Mesendoderm (in vitro differentiated cells): ENCODE results near the gene ANKRD44.
"Not testable (repeated sequence)": the region's sequence is repeated elsewhere in the genome, so short reads cannot be mapped to it uniquely, and the experiment has no call there.

Experiments used
- DNase-seq: peaks from one replicate; pipeline ENCODE4 v3.0.0; 2013
- H2AK5ac ChIP-seq: 2 replicates; pipeline ENCODE4 v1.6.1; 2013; ENCODE audit warnings: low read length, inconsistent platforms
- H2BK120ac ChIP-seq: 2 replicates; pipeline ENCODE4 v1.6.1; 2013; ENCODE audit warnings: low read depth, mild to moderate bottlenecking, low read length, moderate library complexity, mixed read lengths
- H2BK15ac ChIP-seq: replicated peaks from 2 replicates; pipeline ENCODE4 v1.6.1; 2013; ENCODE audit warnings: low read depth, mild to moderate bottlenecking, moderate library complexity
- H2BK5ac ChIP-seq: 2 replicates; pipeline ENCODE4 v1.6.1; 2013; ENCODE audit warnings: low read length, inconsistent platforms
- H3K18ac ChIP-seq: 2 replicates; pipeline ENCODE4 v1.6.1; 2013; ENCODE audit warnings: mild to moderate bottlenecking, low read length, mixed read lengths
- H3K23ac ChIP-seq: one replicate; pipeline ENCODE4 v1.6.1; 2013; ENCODE audit warnings: low read length
- H3K27ac ChIP-seq: 2 replicates; pipeline ENCODE4 v1.5.1; 2013; ENCODE audit warnings: low read depth, mild to moderate bottlenecking, inconsistent platforms, low read length, moderate library complexity
- H3K27me3 ChIP-seq: 2 replicates; pipeline ENCODE4 v1.6.1; 2013; ENCODE audit warnings: low read length, control low read depth, mild to moderate bottlenecking, inconsistent platforms; ENCODE audit not compliant: insufficient read depth, poor library complexity
- H3K36me3 ChIP-seq: 2 replicates; pipeline ENCODE4 v1.6.1; 2013; ENCODE audit warnings: low read length, inconsistent platforms; ENCODE audit not compliant: control insufficient read depth, insufficient read depth
- H3K4ac ChIP-seq: one replicate; pipeline ENCODE4 v1.6.1; 2013; ENCODE audit warnings: low read depth, mild to moderate bottlenecking, low read length, moderate library complexity
- H3K4me1 ChIP-seq: 2 replicates; pipeline ENCODE4 v1.6.1; 2013; ENCODE audit warnings: low read depth, low read length, inconsistent platforms; ENCODE audit not compliant: control insufficient read depth
- H3K4me2 ChIP-seq: 2 replicates; pipeline ENCODE4 v1.6.1; 2013; ENCODE audit warnings: low read length
- H3K4me3 ChIP-seq: 2 replicates; pipeline ENCODE4 v1.5.1; 2013; ENCODE audit warnings: mild to moderate bottlenecking, low read length
- H3K56ac ChIP-seq: one replicate; pipeline ENCODE4 v1.6.1; 2013; ENCODE audit warnings: low read length
- H3K79me1 ChIP-seq: 2 replicates; pipeline ENCODE4 v1.6.1; 2013; ENCODE audit warnings: low read length, inconsistent platforms
- H3K79me2 ChIP-seq: 2 replicates; pipeline ENCODE4 v1.6.1; 2013; ENCODE audit warnings: mild to moderate bottlenecking, low read length; ENCODE audit not compliant: control insufficient read depth, insufficient read depth
- H3K9ac ChIP-seq: 2 replicates; pipeline ENCODE4 v1.6.1; 2013; ENCODE audit warnings: low read length, inconsistent platforms
- H4K5ac ChIP-seq: one replicate; pipeline ENCODE4 v1.6.1; 2013; ENCODE audit warnings: low read length
- H4K8ac ChIP-seq: one replicate; pipeline ENCODE4 v1.6.1; 2013; ENCODE audit warnings: low read depth, mild to moderate bottlenecking, control low read depth, low read length, moderate library complexity
- WGBS: extraction: QIAGEN DNeasy Blood & Tissue Kit; methylation state at CpG from one replicate; pipeline ENCODE4 v1.1.7; 2013; ENCODE audit warnings: low lambda C conversion rate, missing lambda C conversion rate; ENCODE audit not compliant: insufficient coverage; ENCODE audit errors: extremely low coverage; 5-methylcytosine and 5-hydroxymethylcytosine counted together

The ANKRD44 gene

DNA sequence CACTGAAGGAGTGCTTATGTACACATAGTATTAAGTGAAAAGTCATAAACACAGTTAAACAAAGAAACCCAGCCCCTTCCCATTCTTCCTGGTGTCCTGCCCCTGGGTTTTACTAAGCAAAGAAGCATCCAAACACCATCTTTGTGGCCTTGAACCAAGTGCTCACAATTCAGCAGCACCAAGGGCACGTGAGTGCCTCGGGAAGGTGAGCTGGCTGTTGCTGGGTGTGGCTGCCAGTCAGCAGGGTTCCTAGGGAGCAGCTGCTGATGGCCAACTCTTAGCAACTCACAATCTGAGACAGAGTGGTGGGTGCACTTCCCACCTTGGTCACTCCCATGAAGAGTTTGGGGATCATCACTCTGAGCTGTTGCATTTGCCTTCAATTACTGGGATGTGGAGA lies 286.4 kb downstream of the ANKRD44 start:
- Histone ChIP-seq H4K5ac (no peak overlapping the region), H3K56ac (no peak overlapping the region), H3K36me3 (no peaks in the 10 kb centered on the region), H2AK5ac (no peak overlapping the region), H3K79me1 (no peaks in the 10 kb centered on the region), H4K8ac (no peak overlapping the region), H3K4me2 (no peak overlapping the region), H3K9ac (no peak overlapping the region), H3K4ac (no peak overlapping the region), H3K27me3 (no peaks in the 10 kb centered on the region), H3K27ac (no peak overlapping the region), H3K4me3 (no peak overlapping the region), H3K4me1 (no peaks in the 10 kb centered on the region), H3K79me2 (no peaks in the 10 kb centered on the region), H3K23ac (no peak overlapping the region), H3K18ac (no peak overlapping the region), H2BK5ac (no peak overlapping the region), H2BK120ac (no peak overlapping the region), H2BK15ac (no peak overlapping the region)
- no peak for DNase-seq
- no CpG with 5 or more reads among the region's 2 CpGs for WGBS

GRCh38 chr2:197020921-197021320 lies 289.7 kb downstream of the ANKRD44 start:
- not testable (repeated sequence) for H4K5ac ChIP-seq, DNase-seq, H3K4me3 ChIP-seq, H4K8ac ChIP-seq, H3K4me2 ChIP-seq, H2AK5ac ChIP-seq, H3K4me1 ChIP-seq, H3K56ac ChIP-seq, H3K23ac ChIP-seq, H2BK15ac ChIP-seq, H3K18ac ChIP-seq, H2BK5ac ChIP-seq, H3K4ac ChIP-seq, H2BK120ac ChIP-seq, H3K79me1 ChIP-seq, H3K9ac ChIP-seq, H3K36me3 ChIP-seq, H3K79me2 ChIP-seq, H3K27me3 ChIP-seq, H3K27ac ChIP-seq
- no CpG with 5 or more reads among the region's 2 CpGs for WGBS

DNA sequence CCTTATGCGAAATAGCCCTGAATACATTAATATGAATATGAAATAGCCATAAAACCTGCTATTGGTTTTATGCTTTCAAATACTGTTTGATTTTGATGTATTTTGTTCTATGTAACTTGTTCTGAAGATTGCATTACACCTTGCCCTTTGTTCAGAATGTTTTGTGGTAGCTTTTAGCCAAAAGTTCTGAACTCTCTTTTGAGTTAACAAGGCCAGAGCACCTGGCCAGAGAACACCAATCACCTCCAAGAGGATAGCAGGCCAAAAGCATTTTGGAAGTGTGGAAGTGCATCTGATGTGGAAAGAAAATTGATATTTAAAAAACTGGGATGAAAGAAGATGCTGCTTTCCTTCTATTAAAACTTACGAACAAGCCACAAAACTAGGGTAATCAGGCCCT lies 297.5 kb downstream of the ANKRD44 start:
- no peak overlapping the region for H4K8ac ChIP-seq
- no peak overlapping the region for H3K27ac ChIP-seq
- H4K5ac ChIP-seq: no peak overlapping the region
- no peak overlapping the region for H3K4me2 ChIP-seq
- DNase-seq: no peak
- peaks cover 12% of the 10 kb centered on the region for H3K4me1 ChIP-seq
- no peaks in the 10 kb centered on the region for H3K36me3 ChIP-seq
- no peak overlapping the region for H3K18ac ChIP-seq
- WGBS: no CpG with 5 or more reads among the region's 2 CpGs
- H3K79me2 ChIP-seq: no peaks in the 10 kb centered on the region
- H3K4me3 ChIP-seq: no peak overlapping the region
- no peaks in the 10 kb centered on the region for H3K27me3 ChIP-seq
- no peak overlapping the region for H3K9ac ChIP-seq
- H3K79me1 ChIP-seq: no peaks in the 10 kb centered on the region
- no peak overlapping the region for H2AK5ac ChIP-seq
- H3K4ac ChIP-seq: no peak overlapping the region
- no peak overlapping the region for H2BK120ac ChIP-seq
- no peak overlapping the region for H2BK5ac ChIP-seq
- H2BK15ac ChIP-seq: peak overlapping the region; percentile 0
- H3K23ac ChIP-seq: no peak overlapping the region
- no peak overlapping the region for H3K56ac ChIP-seq

DNA sequence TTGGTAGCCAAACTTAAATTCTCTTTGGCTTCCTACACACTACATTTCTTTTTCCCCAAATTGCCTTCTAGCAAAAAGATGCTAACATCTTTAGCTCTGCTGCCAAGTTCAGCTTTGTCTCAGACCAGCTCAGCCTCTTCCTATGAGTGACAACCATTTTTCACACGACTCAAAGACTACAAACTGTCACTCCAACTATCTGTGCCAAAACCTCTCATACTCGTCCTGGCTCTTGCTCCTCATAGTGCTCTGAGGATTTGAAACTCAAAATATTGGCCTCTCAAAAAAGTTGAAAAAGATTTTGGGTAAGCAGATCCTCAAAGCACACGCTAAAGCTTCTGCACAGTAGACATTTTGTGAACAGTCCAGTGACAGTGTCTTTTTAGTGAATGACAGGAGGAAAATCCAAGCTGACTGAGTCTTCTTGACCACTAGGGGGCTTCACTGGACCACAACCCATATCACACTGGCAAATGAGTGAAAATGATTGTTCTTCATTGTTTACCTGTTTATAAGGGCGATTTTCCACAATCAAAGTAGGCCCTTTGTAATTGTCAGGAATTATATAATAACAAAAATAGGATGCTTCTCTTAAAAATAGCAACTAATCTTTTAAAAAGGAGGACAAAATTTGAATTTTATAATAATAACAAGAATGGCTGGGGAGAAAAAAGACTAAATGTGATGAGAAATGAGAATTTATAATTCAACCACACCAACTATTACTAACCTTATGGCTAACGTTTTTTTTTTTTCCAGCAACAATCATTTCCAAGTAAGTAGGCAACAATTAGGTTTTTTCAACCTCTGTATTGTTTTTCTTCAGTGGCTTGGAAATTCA lies 298.6 kb downstream of the ANKRD44 start:
- H4K8ac ChIP-seq: no peak overlapping the region
- no peak overlapping the region for H4K5ac ChIP-seq
- H3K4ac ChIP-seq: no peak overlapping the region
- no peak overlapping the region for H3K56ac ChIP-seq
- H3K27ac ChIP-seq: no peak overlapping the region
- no peak overlapping the region for H2BK5ac ChIP-seq
- no peak overlapping the region for H3K18ac ChIP-seq
- peaks cover 12% of the 10 kb centered on the region for H3K4me1 ChIP-seq
- no CpG with 5 or more reads among the region's 5 CpGs for WGBS
- H3K23ac ChIP-seq: no peak overlapping the region
- H3K79me2 ChIP-seq: no peaks in the 10 kb centered on the region
- no peaks in the 10 kb centered on the region for H3K79me1 ChIP-seq
- DNase-seq: peak; percentile 58
- no peak overlapping the region for H2AK5ac ChIP-seq
- H3K9ac ChIP-seq: no peak overlapping the region
- no peaks in the 10 kb centered on the region for H3K27me3 ChIP-seq
- no peak overlapping the region for H3K4me2 ChIP-seq
- no peak overlapping the region for H3K4me3 ChIP-seq
- H2BK120ac ChIP-seq: no peak overlapping the region
- no peak overlapping the region for H2BK15ac ChIP-seq
- no peaks in the 10 kb centered on the region for H3K36me3 ChIP-seq

DNA sequence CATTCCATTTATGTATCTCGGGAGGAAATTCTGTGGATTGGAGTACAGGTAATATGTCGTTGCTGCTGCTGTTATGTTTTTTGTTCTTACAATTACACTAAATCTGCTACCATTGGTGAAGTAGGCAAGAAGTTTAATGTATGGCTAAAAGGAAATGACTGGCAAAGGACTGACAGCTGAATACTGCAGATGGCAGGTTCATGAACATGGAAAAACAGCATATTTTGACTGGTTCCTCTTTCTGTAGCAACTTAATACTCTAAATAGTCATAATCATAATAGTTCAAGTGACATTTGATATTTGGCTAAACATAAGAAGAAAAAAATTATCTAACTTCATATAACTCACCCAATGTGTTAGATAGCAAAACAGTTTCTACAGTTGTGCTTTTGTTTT lies 299.6 kb downstream of the ANKRD44 start:
- H4K8ac ChIP-seq: no peak overlapping the region
- H3K9ac ChIP-seq: no peak overlapping the region
- peak overlapping the region; percentile 20 for H3K56ac ChIP-seq
- H3K23ac ChIP-seq: no peak overlapping the region
- H3K79me2 ChIP-seq: no peaks in the 10 kb centered on the region
- H2BK120ac ChIP-seq: no peak overlapping the region
- no peaks in the 10 kb centered on the region for H3K27me3 ChIP-seq
- H3K36me3 ChIP-seq: no peaks in the 10 kb centered on the region
- no peak overlapping the region for H2BK15ac ChIP-seq
- no CpG with 5 or more reads among the region's 2 CpGs for WGBS
- H3K79me1 ChIP-seq: no peaks in the 10 kb centered on the region
- no peak overlapping the region for H3K27ac ChIP-seq
- no peak for DNase-seq
- no peak overlapping the region for H3K4me2 ChIP-seq
- peaks cover 14% of the 10 kb centered on the region for H3K4me1 ChIP-seq
- peak overlapping the region; percentile 47 for H2AK5ac ChIP-seq
- H3K18ac ChIP-seq: no peak overlapping the region
- H4K5ac ChIP-seq: no peak overlapping the region
- H2BK5ac ChIP-seq: no peak overlapping the region
- no peak overlapping the region for H3K4ac ChIP-seq
- H3K4me3 ChIP-seq: no peak overlapping the region
